ENCODE data around the gene TAS2R40.

DNA sequence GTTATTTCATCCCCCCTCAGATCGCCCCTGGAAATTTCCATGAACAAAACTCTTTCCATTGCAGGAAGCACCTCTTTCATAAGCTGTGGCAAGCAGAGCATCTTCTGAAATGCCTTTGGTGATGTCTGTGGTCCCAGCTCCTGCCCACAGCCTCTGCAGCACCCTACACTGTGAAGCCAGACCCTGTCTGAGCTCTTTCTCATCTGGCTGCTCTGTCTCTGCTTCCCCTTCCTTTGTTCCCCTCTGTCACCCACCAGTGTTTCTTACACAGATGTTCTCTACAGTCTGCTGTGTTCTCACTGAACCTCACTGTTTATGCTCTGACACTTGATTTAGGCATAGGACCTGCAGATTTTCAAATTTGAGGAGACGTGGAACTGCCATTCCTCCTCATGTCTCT is 40.5 kb upstream of the TAS2R40 start:
- TF ChIP-seq SUZ12 (IDR thresholded peaks at IDR 0.05; ENCODE audit: extremely low read depth, insufficient read depth, insufficient read length) (no peak), YY1 (IDR thresholded peaks at IDR 0.05; ENCODE audit: insufficient read depth, insufficient read length) (no peak), ZNF274 (IDR thresholded peaks at IDR 0.05; ENCODE audit: low read depth, low read length) (no peak)

Measured in NT2/D1 (cell line).